B cell (primary cell): Measurements from ENCODE around the gene RRM2. TPM values are rescaled to one million over a fixed set of nuclear protein-coding genes. Genes with fewer than 3 reads are reported as not detected.
A peak's percentile ranks its signal among the peaks of the same experiment; 100 is the strongest.

Source experiments
- ATAC-seq: fragments of 200-7000 bp; cut with Tn5 transposase; one replicate; pipeline ENCODE4 v1.10.0; 2021; ENCODE audit warnings: low read depth, mild to moderate bottlenecking, moderate number of reproducible peaks, moderate library complexity
- CTCF ChIA-PET: fragments of 350-600 bp; sonication (Branson Sonifier 250); formaldehyde crosslinking; loops from one replicate; lab custom pipeline; 2021; ENCODE audit warnings: antibody characterized with exemption, inconsistent platforms; lab: Charles Lee
- POLR2A ChIA-PET: fragments of 350-600 bp; sonication (Branson Sonifier 250); formaldehyde crosslinking; loops from one replicate; lab custom pipeline; 2021; ENCODE audit warnings: antibody characterized with exemption; lab: Charles Lee
- DNase-seq: peaks from one replicate; pipeline ENCODE4 v3.0.0; 2013
- H2AFZ ChIP-seq: 2 replicates; pipeline ENCODE4 v1.6.1; 2012; ENCODE audit warnings: mild to moderate bottlenecking, low read depth, low read length; ENCODE audit not compliant: insufficient read depth, poor library complexity, severe bottlenecking
- H3K27ac ChIP-seq, 2 donors: 1 replicate in 1 of 2; 2 replicates in 1 of 2; pipeline ENCODE4 v1.5.1; 2012 to 2013; ENCODE audit warnings: low read length in 2 of 2, mild to moderate bottlenecking in 2 of 2, moderate library complexity in 1 of 2
- H3K27me3 ChIP-seq, 4 experiments: fragments of 200-600 bp in 1 of 4; sonication (generic) in 1 of 4; replicated peaks in 1 of 4; 1 replicate in 2 of 4; 2 replicates in 2 of 4; pipeline versions ENCODE4 v1.6.1 to v1.7.0; 2013 to 2016; ENCODE audit warnings: low read length in 3 of 4, mild to moderate bottlenecking in 2 of 4, mixed read lengths in 1 of 4, moderate library complexity in 1 of 4; ENCODE audit not compliant: insufficient read depth in 4 of 4, control insufficient read depth in 3 of 4; ENCODE audit errors: control extremely low read depth in 1 of 4
- H3K36me3 ChIP-seq, 2 experiments: replicated peaks in 1 of 2; 1 replicate in 1 of 2; 2 replicates in 1 of 2; pipeline versions ENCODE4 v1.6.1 to v1.7.1; 2013; ENCODE audit warnings: low read length in 1 of 2; ENCODE audit not compliant: insufficient read depth in 2 of 2, control insufficient read depth in 1 of 2; ENCODE audit errors: control extremely low read depth in 1 of 2, extremely low read depth in 1 of 2
- H3K4me1 ChIP-seq, 2 donors: fragments of 200-600 bp in 1 of 2; sonication (generic) in 1 of 2; 1 replicate in 1 of 2; 2 replicates in 1 of 2; pipeline versions ENCODE4 v1.5.1 to v1.6.1; 2013 to 2017; ENCODE audit warnings: low read length in 2 of 2; ENCODE audit not compliant: control insufficient read depth in 2 of 2, insufficient read depth in 2 of 2
- H3K4me2 ChIP-seq: replicated peaks from 2 replicates; pipeline ENCODE3; 2012; ENCODE audit warnings: mild to moderate bottlenecking, low read depth, low read length; ENCODE audit not compliant: poor library complexity, severe bottlenecking
- H3K4me3 ChIP-seq, 5 experiments: fragments of 200-600 bp in 1 of 5; sonication (generic) in 1 of 5; 1 replicate in 3 of 5; 2 replicates in 2 of 5; pipeline versions ENCODE4 v1.5.1 to v1.7.0; 2011 to 2016; ENCODE audit warnings: low read length in 4 of 5, mild to moderate bottlenecking in 4 of 5, low read depth in 2 of 5, control low read depth in 1 of 5, moderate library complexity in 1 of 5; ENCODE audit not compliant: insufficient read depth in 1 of 5; ENCODE audit errors: control extremely low read depth in 1 of 5, extremely low read depth in 1 of 5
- H3K79me2 ChIP-seq: fragments of 200-600 bp; sonication (generic); one replicate; pipeline ENCODE4 v1.6.0; 2016; ENCODE audit warnings: low read length; ENCODE audit not compliant: control insufficient read depth, insufficient read depth
- H3K9ac ChIP-seq: fragments of 200-600 bp; sonication (generic); 2 replicates; pipeline ENCODE4 v1.6.1; 2017; ENCODE audit warnings: mild to moderate bottlenecking, low read length, moderate library complexity
- H3K9me3 ChIP-seq, 3 donors: one replicate each; pipeline versions ENCODE4 v1.6.1 to v1.7.1; 2013; ENCODE audit warnings: low read length in 2 of 3; ENCODE audit not compliant: control insufficient read depth in 2 of 3, insufficient read depth in 1 of 3; ENCODE audit errors: control extremely low read depth in 1 of 3
- H4K20me1 ChIP-seq: 2 replicates; pipeline ENCODE4 v1.6.0; 2012; ENCODE audit warnings: mild to moderate bottlenecking, low read length; ENCODE audit not compliant: insufficient read depth, control insufficient read depth, poor library complexity, severe bottlenecking
- H3K27ac Mint-ChIP-seq: one replicate; pipeline ENCODE4 v1.8.0; 2021; ENCODE audit warnings: mixed read lengths
- H3K27me3 Mint-ChIP-seq: one replicate; pipeline ENCODE4 v1.8.0; 2021; ENCODE audit warnings: mixed read lengths
- H3K4me1 Mint-ChIP-seq: one replicate; pipeline ENCODE4 v1.8.0; 2021; ENCODE audit warnings: mixed read lengths
- H3K4me3 Mint-ChIP-seq: one replicate; pipeline ENCODE4 v1.8.0; 2021; ENCODE audit warnings: mixed read lengths
- H3K9me3 Mint-ChIP-seq: one replicate; pipeline ENCODE4 v1.8.0; 2022; ENCODE audit warnings: mixed read lengths; ENCODE audit not compliant: insufficient read depth
- CTCF ChIP-seq: fragments of 200-600 bp; IDR thresholded peaks from one replicate; pipeline ENCODE4 v1.8.0; 2022; ENCODE audit warnings: antibody characterized with exemption, mild to moderate bottlenecking
- EZH2 ChIP-seq: IDR thresholded peaks from 2 replicates; pipeline ENCODE4 v1.6.1; 2012; ENCODE audit warnings: borderline replicate concordance, low read depth, mild to moderate bottlenecking, moderate library complexity, low read length; ENCODE audit not compliant: insufficient read depth, poor library complexity, severe bottlenecking
- WGBS: methylation state at CpG from one replicate; pipeline ENCODE4 v1.1.5; 2013; ENCODE audit warnings: missing lambda C conversion rate; ENCODE audit not compliant: insufficient coverage; 5-methylcytosine and 5-hydroxymethylcytosine counted together
- intact Hi-C: fragments of 100-400 bp; cut with micrococcal nuclease; formaldehyde crosslinking; loops from one replicate; pipeline ENCODE4 v1.10.0; 2022
- polyA plus RNA-seq: library from polyadenylated mRNA; depleted of rRNA; stranded (reverse); fragments of >200 nt; gene quantifications from 2 replicates; pipeline ENCODE4 v1.2.3, GENCODE V29; 2012
- total RNA-seq, 2 donors: library from RNA; stranded (reverse); fragments of 120-200 nt in 1 of 2; gene quantifications; 1 replicate in 1 of 2; 2 replicates in 1 of 2; pipeline versions ENCODE4 v1.2.3 to v1.2.4, GENCODE V29; 2013 to 2022

Gene RRM2
- total and polyA plus RNA-seq, 2 donors (not counting 1 experiment from before 2014, with no cell fraction given), result 1.2 to 3.3 TPM

- intact Hi-C loops, result loop anchor here (5.0 kb wide), 1 partner anchor 160 kb away; the partner anchor contains the start of gene HPCAL1
- H4K20me1 ChIP-seq, result no peaks in the 10 kb centered on the region
- 76% methylated on average over 32 of the region's 32 CpGs for WGBS
- TF ChIP-seq EZH2 (no peak), CTCF (peak; percentile 37)
- H3K4me3 Mint-ChIP-seq, result no peak overlapping the region
- H3K9me3 Mint-ChIP-seq, result no peaks in the 10 kb centered on the region
- POLR2A ChIA-PET, result interaction anchor here (0.6 kb wide), 1 partner anchor 291 kb away, joined by 3 read pairs; no protein-coding TSS in a partner anchor
- H3K4me1 ChIP-seq, result no peaks in the 10 kb centered on the region
- H3K27me3 ChIP-seq, result no peaks in the 10 kb centered on the region
- no peaks in the 10 kb centered on the region for H3K36me3 ChIP-seq
- no peak overlapping the region for H3K4me2 ChIP-seq
- H3K27ac ChIP-seq, result no peak overlapping the region
- ATAC-seq (peak; percentile 88), DNase-seq (peak; percentile 53)
- no peaks in the 10 kb centered on the region for H3K9me3 ChIP-seq
- no peaks in the 10 kb centered on the region for H3K27me3 Mint-ChIP-seq
- no peaks in the 10 kb centered on the region for H3K79me2 ChIP-seq
- no peak overlapping the region for H3K27ac Mint-ChIP-seq
- H3K4me3 ChIP-seq, result no peak overlapping the region
- H3K4me1 Mint-ChIP-seq, result no peaks in the 10 kb centered on the region
- no peak overlapping the region for H3K9ac ChIP-seq
- H2AFZ ChIP-seq, result no peak overlapping the region
- CTCF ChIA-PET, result interaction anchor here (0.6 to 7.5 kb wide), 13 partner anchors 13 to 535 kb away, joined by 3 to 98 read pairs (median 5); no protein-coding TSS in a partner anchor
Observed at GRCh38 chr2:10141736-10142639, 19.4 kb downstream of the RRM2 start.

GRCh38 chr2:10142640-10142965 lies 20.1 kb downstream of the RRM2 start:
- Histone ChIP-seq H3K79me2 (no peaks in the 10 kb centered on the region), H3K27me3 (no peaks in the 10 kb centered on the region), H2AFZ (no peak overlapping the region), H3K27ac (no peak overlapping the region), H3K36me3 (no peaks in the 10 kb centered on the region), H4K20me1 (no peaks in the 10 kb centered on the region), H3K9ac (no peak overlapping the region), H3K4me2 (no peak overlapping the region), H3K9me3 (no peaks in the 10 kb centered on the region), H3K4me1 (no peaks in the 10 kb centered on the region), H3K4me3 (no peak overlapping the region)
- Mint-ChIP-seq H3K4me1 (no peaks in the 10 kb centered on the region), H3K27ac (no peak overlapping the region), H3K4me3 (no peak overlapping the region), H3K27me3 (no peaks in the 10 kb centered on the region), H3K9me3 (no peaks in the 10 kb centered on the region)
- intact Hi-C loops, result loop anchor here (5.0 kb wide), 1 partner anchor 160 kb away; the partner anchor contains the start of gene HPCAL1
- DNase-seq (no peak), ATAC-seq (no peak)
- POLR2A ChIA-PET, result interaction anchor here (0.6 kb wide), 1 partner anchor 290 kb away, joined by 3 read pairs; no protein-coding TSS in a partner anchor
- CTCF ChIA-PET, result interaction anchor here (0.6 to 7.5 kb wide), 12 partner anchors 9 to 526 kb away, joined by 3 to 98 read pairs (median 5); no protein-coding TSS in a partner anchor
- 97% methylated on average over 3 of the region's 11 CpGs for WGBS
- no peak for TF ChIP-seq EZH2
